Cortex of kidney (tissue), 1 donor: ENCODE data around the gene VPS37B.
"Not testable (repeated sequence)": the region's sequence is repeated elsewhere in the genome, so short reads cannot be mapped to it uniquely, and the experiment has no call there.

ENCODE experiments used
- DNase-seq: peaks from one replicate; lab custom pipeline; 2025; lab: John Stamatoyannopoulos, UW

VPS37B gene

DNA sequence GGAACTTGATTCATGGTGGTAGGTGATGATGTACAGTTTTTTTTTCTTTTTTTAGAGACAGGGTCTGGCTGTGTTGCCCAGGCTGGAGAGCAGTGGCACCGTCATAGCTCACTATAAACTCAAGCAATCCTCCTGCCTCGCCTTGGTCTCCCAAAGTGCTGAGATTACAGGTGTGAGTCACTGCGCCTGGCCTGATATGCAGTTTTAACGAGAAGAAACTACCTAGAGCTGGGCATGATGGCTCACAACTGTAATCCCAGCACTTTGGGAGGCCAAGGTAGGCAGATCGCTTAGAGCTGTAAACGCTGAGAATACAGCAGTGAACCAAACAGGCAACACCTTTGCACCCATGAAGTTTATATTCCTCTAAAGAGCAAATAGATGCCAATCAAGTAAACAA is 13.0 kb upstream of the VPS37B start:
- DNase-seq = no peak

DNA sequence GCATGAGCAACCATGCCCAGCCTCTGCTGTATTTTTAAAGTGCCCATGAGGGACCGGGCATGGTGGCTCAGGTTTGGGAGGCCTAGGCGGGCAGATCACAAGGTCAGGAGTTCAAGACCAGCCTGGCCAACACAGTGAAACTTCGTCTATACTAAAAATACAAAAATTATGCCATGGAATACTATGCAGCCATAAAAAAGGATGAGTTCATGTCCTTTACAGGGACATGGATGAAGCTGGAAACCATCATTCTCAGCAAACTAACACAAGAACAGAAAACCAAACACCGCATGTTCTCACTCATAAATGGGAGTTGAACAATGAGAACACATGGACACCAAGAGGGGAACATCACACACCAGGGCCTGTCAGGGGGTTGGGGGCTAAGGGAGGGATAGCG is 9.3 kb upstream of the VPS37B start:
- not testable (repeated sequence) for DNase-seq

DNA sequence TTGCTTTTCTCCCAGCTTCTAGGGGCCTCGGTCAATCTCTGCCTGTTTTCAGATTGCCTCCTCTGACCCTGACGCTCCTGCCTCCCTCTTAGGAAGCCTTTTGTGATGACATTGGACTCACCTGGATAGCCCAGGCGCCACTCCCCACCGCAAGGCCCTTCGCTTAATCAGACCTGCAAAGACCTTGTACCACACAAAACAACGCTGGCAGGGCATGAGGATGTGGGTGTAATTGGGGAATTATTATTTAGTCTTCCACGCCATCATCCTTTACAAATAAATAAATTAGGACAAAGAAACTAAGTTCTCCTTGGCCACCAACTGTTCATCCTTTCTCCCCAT is 7.7 kb upstream of the VPS37B start:
- DNase-seq = no peak

DNA sequence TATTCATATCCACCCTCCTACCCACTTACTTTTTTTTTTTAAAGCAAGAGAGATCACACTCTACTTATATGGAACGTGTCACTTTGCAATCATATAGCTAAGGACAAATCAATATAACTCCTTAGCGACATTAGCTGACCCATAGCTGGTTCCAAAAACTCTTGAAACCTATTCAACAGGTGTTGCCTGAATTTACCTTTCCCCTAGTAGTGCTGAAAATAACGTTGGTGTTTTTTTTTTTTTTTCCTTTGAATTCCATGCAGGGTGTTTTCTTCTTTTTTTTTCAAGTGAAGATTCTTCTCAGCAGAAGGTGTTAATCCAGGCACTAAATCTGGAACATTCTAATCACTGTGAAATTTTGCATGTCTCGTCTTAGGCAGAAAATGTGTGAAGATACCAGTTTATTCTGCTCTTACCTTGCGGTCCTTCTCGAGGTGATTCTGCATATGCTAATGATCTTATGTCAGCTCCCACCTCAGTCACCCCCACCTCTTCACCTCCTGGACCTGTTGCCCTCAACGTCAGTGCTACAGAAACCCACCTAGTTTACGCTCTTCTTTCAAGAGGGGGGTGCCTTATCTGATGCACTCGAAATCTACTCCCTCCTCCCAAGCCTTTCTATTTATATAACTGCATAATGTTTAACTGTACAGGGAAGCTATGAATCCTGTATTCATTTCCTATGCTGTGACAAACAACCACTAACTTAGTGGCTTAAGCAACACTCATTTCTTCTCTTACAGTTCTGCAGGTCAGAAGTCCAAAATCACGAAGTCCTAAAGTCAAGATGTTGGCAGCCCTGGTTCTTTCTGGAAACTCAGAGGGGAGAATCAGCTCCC is 7.1 kb upstream of the VPS37B start:
- no peak for DNase-seq

DNA sequence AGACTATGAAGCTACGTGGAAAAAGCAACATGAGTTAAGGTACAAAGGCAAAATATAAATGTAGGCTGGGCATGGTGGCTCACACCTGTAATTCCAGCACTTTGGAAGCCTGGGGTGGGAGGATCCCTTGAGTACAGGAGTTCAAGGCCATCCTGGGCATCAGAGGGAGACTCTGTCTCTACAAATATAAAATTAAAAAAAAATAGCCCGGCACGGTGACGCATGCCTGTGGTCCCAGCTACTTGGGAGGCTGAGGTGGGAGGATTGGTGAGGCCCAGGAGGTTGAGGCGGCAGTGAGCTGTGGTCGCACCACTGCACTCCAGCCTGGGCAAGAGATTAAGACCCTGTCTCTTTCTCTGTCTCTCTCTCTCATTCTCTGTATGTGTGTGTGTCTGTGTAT is 4.0 kb upstream of the VPS37B start:
- DNase-seq = no peak

DNA sequence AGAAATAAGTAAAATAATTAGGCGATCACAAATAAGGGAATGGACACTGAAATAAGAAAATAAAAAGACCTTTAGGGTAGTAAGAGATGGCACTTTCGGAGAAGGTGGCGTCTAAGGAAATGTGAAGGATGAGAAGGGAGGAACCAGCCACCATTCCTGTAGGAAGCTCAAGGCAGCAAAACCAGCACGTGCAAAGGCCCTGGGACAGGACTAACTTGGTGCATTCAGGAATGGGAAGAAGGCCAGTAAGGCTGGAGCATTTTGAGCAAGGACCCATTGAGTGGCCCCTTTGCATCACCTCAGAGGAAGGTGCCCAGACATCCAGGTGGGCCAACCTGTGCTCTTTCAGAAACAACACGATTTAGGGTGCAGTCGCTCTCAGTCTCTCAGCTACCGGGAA is 738 bp upstream of the VPS37B start:
- no peak for DNase-seq

DNA sequence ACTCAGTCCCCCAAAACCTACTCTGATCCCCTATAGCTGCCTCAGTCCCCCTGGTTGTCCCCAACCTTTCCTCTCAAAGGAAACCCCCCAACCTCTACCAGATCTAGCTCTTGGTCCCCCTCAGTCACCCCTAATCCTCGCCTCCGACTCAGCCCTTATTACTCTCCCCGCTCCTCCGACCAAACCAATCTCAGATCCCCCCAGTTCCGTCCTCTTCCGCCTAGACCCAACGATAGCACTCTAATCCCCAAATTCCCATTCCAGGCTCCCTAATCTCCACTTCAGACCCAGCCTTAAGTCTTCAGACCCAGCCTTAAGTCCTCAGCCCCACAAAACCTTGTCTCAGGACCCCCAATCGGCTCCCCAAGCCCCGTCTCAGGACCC is 612 bp downstream of the VPS37B start:
- no peak for DNase-seq

DNA sequence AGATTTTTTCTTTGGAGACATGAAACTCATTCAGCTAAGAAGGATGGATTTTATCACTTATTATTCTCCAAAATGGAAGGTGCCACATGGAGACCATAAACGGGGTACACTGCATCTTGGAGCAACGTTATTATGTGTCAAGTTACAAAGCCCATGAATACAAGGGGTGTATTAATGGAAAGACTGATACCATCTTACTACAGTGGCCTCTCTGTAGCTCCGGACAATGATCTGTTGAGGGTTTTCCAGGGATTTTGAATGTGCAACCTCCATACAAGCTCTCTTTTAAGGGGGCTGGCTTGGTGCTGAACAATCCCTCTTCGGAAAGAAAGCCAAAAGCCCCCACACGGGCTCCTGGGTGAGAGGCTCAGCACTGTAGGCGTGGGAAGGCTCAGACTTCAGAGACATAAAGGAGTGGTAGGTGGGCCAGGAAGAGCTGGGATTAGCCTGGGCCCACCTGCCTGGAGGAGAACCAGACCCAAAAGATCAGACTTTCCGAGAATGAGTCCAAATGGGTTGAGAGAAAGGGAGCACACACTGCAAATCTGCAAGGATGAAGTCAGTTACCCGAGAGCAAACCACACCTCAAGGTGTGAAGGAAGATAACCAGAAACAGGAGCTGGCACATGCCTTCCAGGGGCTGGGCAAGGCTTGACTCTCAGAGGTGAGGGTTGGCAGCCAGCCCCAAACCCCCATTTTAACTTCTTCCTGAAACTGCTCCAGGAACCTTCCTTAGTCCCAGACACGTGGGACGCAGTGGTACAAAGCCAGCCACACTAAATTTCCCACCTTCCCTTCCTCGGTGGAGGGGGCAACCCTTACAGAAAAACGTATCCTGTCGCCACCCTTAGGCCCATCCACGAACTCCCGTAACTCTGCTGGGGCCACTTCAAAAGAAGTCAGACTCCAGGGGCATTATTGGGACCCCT is 1.5 kb downstream of the VPS37B start:
- no peak for DNase-seq

DNA sequence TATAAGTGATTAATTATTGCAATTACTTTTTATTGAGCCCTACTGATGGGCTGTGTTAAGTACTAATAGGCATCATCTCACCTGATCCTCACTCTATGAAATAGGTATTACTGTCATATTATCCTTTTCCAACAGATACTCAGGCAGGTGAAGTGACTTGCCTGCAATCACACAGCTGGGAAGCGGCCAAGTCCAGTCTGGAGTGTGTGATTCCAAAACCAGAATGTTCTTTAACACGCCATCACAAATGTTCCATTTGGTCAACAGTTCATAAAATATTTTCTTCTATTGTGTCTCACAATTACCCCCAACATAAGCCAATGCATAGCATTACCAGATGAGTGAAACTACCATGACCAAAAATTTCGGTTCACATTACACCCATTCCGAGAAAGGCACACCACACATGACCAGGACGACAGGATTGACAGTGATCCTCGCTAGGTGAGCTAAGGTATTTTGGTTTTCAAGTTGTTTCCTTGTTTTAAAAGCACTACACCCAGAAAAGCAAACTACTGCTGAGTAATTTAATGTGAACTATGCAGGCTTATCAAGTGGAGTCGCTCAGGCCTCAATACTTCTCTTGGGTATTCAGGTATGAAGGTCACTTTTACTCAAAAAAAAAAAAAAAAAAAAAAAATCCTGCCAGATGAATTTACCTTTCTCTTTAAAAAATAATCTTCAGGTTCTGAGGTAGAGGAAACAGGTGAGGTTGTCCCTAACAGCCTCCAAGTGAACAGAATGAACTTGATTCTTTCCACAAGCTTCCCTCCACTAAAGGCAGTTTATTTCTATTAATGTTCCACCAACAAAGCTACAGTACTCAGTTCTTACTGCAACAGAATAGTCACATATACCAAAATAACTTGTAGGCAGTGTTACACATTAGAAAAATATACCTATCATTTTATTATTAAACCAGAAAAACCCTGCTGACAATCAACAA is 2.4 kb downstream of the VPS37B start:
- DNase-seq = no peak

DNA sequence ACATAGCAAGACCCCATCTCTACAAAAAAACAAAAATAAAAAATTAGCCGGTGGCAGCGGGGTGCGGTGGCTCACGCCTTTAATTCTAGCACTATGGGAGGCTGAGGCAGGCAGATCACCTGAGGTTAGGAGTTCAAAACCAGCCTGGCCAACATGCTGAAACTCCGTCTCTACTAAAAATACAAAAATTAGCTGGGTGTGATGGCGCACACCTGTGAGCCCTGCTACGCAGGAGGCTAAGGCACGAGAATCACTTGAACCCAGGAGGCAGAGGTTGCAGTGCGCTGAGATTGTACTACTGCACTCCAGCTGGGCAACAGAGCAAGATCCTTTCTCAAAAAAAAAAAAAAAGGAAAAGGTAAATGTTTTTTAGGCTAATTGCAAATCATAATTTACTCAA is 3.2 kb downstream of the VPS37B start:
- DNase-seq = not testable (repeated sequence)

DNA sequence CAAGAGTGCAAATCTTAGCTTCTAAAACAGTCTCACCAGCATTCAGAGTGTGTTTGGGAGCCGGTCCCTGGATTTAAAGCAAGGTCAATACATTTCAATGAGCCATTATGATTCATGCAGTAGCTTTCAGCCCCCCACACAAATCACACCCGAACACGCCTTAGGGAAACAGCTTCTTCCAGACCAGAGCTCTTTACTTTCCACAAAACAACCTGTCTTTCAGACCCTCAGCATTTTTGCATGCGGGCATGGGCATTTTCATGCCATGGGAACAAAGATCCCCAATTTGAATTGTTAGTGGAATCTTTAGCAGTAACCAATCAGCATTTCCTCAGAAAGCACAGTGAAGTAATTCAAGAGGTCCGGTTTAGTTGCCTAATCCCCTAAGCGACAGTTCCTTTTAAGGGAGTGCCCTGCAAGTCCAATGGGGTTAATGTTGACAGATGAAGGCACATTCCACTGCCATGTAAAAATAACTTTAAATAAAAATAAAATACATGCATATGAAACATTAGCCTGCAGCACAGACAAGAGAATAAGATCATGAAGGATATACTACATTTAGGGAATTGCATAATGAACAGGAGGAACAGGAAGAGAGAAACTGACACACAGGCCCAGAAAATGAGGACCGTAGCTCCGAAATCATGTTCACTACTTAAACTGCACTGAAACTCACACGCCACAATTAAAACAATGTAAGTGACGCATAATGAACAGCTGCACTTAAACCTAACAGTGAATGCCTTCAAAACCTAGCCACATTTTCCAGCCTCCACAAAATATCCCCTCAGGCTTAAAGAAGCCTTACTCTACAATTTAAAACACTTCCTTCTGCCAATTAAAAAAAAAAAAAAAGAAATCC is 4.0 kb downstream of the VPS37B start:
- DNase-seq = no peak

DNA sequence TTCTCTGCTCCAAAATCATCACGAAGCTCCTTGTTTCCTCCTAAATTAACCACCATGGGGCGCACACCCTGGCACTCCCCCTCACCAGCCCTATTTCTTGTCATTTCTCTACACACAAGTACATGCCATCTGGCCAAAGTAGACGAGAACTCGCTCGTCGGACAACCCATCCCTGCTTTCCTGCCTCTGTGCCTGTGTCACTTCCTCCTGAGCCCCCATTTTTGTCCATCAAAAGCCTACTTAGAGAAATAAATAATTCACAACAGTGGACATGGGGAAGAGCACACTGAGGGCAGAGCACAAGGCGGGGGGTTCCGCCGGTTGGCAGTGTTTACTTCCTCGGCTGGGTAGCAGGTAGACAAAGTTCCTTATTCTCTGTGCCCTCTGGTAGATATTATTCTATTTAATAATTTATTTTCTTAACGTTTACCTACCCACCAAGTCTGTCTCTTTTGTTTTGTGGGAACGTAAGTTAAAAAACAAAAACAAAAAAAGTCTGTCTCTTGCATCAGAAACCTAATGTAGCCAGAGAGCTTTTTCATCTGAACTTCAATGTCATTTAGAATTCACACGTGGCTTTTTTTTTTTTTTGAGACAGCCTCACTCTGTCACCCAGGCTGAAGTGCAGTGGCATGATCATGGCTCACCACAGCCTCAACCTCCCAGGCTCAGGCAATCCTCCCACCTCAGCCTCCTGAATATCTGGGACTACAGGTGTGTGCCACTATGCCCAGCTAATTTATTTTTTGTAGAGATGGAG is 6.0 kb downstream of the VPS37B start:
- DNase-seq = no peak

DNA sequence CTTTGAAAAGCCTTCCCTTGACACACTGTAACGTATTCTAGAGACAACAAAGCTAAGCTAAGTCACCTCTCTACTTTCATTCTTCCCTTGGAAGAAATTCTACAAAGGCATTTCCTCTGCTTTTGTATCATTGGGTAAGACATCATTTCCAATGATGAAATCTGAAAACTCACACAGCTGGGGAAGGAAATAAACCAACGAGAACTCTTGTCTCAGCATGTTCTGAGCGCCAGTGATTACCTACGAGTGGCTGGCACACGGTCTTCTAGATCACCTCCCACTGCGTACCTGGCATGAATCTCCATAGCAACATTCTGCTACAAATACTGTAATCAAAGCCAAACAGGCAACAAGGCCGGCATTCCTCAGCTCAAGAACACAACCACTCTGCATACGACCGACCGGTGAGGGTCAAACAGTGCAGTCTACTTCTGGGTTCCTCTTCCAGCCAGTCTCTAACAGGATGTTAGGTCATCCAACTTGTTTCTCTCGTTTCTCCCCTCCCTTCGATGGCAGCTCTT is 7.6 kb downstream of the VPS37B start:
- no peak for DNase-seq

DNA sequence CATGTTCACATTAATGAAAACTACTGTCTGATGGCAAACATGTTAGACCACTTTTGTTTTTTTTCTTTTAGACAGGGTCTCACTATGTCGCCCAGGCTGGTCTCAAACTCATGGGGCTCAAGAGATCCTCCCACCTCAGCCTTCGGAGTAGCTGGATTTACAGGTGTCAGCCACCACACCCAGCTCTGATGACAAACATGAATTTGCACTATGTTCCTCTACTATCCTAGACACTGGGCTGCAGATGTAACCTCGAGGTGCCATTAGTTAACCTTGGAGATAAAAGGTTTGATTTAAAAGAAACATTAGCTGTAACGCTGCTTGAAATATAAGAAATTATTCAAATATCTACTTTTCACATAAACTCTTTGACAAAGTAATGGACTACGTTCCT is 8.1 kb downstream of the VPS37B start:
- DNase-seq = no peak

DNA sequence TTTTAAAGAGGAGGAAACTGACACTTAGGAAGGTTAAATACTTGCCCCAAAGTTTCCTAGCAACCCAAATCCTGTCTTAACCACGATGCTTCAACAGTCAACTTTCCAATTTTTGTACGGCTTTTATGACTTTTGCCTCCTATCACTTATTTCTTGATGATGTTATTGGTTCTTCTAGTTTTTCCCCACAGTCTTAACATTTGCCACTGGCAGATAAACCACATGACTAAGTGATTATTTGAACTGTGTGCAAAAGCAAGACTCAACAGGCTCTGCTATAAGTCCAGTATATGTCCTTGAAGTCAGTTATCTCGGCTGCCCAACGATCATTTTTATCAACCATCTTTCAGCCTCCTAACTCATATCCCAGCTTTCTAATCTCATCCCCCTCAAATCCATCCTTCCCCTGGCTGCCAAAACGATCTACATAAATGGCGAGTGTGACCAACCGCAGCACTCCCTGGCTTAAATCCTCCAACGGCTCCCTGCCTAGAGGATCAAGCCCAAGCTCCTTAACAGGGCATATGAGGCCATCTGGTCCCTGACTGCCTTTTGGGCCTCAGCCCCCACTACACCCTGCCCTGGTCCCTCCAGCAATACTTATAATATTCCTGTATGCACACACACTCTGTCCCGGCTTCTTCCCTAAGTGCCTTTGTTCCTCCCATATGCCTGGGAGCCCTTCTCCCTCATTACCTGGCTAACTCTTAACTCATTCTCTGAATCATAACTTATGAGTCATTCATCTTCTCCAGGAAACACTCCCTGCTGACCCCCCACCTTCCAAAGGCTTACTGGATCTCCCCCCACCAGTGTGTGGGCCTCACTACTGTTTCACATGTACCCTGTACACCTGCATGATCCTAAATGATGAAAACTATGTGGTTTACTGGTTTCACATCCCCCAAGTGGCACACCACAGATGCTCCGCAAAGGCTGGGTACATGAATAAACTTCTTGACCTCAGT is 8.8 kb downstream of the VPS37B start:
- DNase-seq = no peak

DNA sequence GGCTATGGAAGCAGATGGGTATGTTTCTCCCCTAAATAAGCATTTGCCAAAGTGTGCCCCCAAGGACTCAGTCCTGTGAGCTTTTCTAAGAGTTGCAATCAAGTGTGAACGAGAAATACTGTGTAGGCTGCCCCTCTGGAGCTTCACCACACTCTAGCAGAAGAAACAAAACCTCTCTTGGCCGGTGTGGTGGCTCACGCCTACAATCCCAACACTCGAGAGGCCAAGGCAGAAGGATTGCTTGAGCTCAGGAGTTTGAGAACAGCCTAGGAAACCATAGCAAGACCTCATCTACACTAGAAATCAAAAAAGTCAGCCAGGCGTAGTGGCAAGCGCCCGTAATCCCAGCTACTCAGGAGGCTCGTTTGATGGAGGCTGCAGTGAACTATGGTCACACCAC is 9.8 kb downstream of the VPS37B start:
- DNase-seq = no peak

DNA sequence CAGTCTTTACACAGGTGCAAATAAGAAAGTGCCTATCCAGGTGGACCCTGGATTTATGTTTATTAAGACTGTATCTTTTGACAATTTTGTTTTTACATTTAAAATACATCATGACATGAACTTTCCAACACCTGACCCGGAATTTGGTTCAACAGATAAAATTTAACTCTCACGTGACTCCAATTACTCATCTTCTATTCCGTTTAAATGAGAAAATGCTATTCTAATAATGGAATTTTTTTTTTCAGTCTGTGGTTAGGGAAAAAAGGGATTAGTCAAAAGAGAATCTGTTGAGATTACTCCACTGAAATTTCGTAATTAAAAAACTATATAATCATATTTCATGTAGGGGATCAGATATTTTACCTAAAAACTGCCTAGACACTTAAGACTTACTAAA is 11.1 kb downstream of the VPS37B start:
- DNase-seq = no peak

DNA sequence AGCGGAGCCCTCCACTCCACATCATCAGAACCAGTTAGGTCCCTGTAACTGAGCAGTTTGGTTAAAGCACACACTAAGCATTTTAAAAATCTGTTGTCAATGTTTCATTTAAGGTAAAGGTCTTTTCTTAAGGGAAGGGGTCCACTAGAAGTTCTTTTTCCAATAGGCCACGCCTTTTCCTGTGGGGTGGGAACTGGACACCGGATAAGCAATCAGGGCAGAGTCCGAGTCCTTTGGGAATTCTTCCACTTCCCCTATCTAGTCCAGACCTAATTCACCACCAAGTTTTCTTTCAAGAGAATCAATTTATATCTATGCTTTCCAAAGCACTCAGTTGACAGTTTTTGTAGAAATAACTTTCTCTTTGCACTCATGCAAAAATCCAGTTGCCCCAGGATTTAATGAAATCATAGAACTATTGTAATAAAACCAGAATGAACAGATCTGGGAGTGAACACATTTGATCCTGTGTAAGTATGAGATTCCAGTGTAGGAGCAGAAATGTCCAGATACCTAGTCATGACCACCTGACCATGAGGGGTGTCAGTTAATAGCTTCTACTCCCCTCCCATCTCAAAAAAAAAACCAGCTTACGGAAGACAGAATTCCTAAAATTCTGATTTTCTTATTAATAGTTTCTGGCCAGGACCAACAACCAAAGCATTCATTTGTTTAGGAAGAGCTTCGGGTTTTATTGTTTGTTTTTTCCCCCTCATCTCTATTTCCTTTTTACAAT is 11.7 kb downstream of the VPS37B start:
- DNase-seq = no peak
